Central memory CD4-positive, alpha-beta T cell (primary cell): ENCODE measurements around the gene LRIT1.

Source experiments
- DNase-seq: peaks from one replicate; pipeline ENCODE4 v3.0.0; 2022

LRIT1 gene

GRCh38 chr10:84191106-84191505 lies 50.2 kb downstream of the LRIT1 start:
- no peak for DNase-seq

- DNase-seq: no peak
These were observed 50.7 kb downstream of the LRIT1 start for GRCh38 chr10:84190621-84191020.

- DNase-seq: no peak
These were observed 52.5 kb downstream of the LRIT1 start for GRCh38 chr10:84188815-84189214.

GRCh38 chr10:84185526-84186175 lies 55.7 kb downstream of the LRIT1 start:
- no peak for DNase-seq

- DNase-seq: no peak
These were observed 56.8 kb downstream of the LRIT1 start for GRCh38 chr10:84184517-84184916.

- no peak for DNase-seq
These were observed 59.7 kb downstream of the LRIT1 start for GRCh38 chr10:84181631-84182030.
